GM08714 (cell line): Measurements from ENCODE around the gene SH3PXD2A.

Experiments used
- H3K4me3 ChIP-seq: fragments of 200-500 bp; sonication (Bioruptor generic); 2 replicates; pipeline ENCODE4 v1.5.1; 2014; ENCODE audit warnings: mild to moderate bottlenecking, low read length, inconsistent platforms
- ZNF274 ChIP-seq: IDR thresholded peaks from 2 replicates; pipeline ENCODE4 v1.6.1; 2012; ENCODE audit warnings: mild to moderate bottlenecking, low read depth, low read length

Gene SH3PXD2A

DNA sequence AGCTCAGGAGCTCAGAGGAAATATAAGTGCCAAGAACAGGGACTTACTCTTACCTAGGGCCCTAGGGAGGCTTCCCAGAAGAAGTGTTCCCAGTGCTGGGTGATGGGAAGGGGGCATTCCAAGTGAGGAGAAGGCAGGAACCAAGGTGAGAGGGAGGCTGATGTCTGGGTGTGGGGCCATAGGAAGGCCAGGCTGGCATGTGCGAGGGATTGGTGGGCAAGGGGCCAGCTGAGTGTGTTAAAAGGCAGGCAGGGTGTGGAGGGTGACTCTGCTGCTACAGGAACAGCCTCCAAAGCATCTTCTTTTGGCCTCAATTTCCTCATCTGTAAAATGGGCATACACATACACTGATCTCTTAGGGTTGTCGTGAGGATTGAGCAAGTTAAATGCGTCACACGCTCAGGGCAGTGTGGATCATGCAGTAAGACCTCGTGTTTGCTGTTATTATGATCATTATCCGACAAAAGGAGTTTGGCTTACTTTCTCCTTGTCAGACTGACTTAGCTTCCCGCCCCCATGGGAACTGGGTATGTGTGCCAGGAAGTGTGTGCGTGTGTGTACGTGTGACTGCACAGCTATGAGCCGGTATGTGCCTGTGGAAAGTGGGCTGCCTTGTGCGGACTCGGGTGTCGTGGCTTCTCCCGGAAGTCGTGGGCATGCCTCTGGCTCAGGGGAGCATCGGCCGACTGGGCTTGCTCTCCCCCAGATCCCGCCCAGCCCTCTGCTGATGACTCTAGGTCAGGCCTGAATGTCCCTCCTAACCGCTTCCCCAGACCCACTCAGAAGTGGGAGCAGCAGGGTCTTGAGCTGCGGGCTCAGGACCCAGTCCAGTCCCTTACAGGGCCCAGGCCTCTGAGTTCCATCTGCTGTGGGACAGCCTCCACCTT is 302.3 kb downstream of the SH3PXD2A start:
- H3K4me3 ChIP-seq, result no peak overlapping the region
- TF ChIP-seq ZNF274, result no peak

GRCh38 chr10:103551619-103552602 is 303.5 kb downstream of the SH3PXD2A start:
- TF ChIP-seq ZNF274, result no peak

DNA sequence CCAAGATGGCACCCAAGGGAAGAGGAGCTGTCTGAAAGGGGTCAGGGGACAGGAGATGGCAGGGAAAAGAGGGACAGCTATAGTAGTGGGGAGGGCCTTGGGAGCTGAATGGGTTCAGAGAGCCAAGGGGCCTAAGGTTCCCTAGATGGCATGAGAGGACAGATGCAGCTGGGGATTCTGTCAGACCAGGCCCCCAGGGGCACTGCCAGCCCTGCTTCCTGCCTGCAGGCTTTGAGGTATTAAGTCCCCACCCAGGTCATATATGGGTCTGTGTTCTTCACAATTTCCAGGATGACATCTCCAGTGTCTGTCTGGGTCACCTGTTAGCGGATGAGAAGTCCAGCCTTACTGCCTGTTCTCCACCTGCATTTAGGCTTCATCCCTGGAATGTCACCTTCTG is 305.1 kb downstream of the SH3PXD2A start:
- no peak overlapping the region for H3K4me3 ChIP-seq
- no peak for TF ChIP-seq ZNF274

More at GRCh38 chr10:103551619-103552602, 303.5 kb downstream of the SH3PXD2A start:
- H3K4me3 ChIP-seq, result no peak overlapping the region

DNA sequence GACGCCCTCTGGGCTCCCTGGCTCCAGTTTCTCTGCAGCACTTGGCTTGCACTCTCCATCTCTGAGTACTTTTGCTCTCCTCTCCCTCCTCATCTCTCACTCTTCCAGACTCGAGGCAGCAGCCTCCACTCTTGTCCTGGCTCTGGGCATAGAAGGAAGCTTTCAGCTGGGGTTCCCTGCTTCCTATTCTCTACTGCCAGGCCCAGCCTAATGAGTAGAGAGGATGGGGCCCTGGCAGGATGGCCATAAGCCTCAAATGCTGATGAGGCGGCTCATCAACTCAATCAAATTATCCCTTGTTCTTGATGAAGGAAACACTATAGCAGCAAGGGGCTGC is 306.1 kb downstream of the SH3PXD2A start:
- TF ChIP-seq ZNF274, result no peak
- no peak overlapping the region for H3K4me3 ChIP-seq

DNA sequence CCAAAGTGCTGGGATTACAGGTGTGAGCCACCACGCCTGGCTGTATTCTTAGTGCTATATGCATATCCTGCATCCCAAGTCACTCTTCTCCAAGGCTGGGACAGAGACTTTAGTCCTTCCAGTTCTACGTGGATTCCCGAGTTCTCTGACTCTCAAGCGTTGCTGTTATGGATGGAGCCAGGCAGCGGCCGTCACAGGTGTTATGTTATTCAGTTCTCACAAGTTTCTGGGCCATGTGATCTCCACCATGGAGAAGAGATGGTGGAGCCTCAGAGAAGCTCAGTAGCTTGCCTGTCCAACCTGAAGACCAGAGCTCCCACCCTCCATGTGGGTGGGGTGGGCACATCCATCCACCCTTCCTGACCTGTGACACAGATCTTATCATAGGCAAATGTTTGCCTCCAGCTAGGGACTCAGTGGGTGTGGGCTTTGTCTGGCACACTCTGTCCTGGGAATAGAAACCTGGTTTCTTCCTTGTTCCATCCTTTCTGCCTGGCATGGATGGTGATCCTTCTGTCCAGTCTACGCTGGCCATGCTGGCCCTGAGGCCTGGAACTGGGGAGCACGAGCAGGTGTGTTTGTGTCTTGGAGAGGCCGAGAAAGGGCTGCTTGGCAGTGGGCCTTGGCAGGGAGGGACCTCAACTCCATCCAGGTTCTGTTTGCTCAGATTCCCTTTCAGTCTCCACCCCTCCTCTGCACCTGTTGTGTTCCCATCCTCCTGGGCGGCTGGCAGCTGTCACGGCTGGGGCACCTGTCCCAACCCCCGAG is 306.6 kb downstream of the SH3PXD2A start:
- TF ChIP-seq ZNF274, result no peak
- no peak overlapping the region for H3K4me3 ChIP-seq

DNA sequence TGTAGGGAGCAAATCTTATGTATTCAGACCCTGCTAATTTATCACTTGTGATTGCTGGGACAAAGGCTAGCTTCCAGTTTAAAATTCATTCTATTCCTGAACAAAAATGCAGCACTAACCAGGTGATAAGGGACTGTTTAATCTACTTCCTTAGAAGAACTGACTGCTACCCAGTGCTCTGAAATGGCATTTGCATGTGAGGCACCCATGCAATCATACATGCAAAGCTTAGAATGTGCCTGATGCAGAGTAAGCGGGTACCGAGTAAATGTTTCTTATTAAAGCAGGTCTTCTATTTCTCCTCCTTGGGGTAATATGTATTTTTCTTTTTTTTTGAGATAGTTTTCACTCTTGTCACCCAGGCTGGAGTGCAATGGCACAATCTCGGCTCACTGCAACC is 307.4 kb downstream of the SH3PXD2A start:
- TF ChIP-seq ZNF274, result no peak
- H3K4me3 ChIP-seq, result no peak overlapping the region

GRCh38 chr10:103547391-103547946 is 307.9 kb downstream of the SH3PXD2A start:
- H3K4me3 ChIP-seq, result no peak overlapping the region
- no peak for TF ChIP-seq ZNF274

DNA sequence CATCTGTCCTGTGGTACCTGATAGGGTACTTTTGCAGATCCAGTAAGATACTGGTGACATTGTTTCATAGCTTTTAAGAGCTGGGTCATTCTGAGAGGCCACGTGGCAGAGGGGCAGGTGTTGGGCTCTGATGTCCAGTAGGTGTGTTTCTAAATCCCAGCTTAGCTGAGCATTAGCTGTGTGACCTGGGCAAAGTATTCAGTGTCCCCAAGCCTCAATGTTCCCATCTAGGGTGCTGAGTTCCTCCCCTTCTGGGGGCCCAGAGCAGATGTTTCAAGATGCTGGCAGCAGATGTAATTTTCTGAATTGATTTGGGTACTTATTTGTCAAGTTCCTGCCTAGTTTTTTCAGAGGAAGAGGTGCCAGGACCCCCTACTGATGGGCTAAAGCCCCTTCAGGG is 309.0 kb downstream of the SH3PXD2A start:
- TF ChIP-seq ZNF274, result no peak
- no peak overlapping the region for H3K4me3 ChIP-seq

DNA sequence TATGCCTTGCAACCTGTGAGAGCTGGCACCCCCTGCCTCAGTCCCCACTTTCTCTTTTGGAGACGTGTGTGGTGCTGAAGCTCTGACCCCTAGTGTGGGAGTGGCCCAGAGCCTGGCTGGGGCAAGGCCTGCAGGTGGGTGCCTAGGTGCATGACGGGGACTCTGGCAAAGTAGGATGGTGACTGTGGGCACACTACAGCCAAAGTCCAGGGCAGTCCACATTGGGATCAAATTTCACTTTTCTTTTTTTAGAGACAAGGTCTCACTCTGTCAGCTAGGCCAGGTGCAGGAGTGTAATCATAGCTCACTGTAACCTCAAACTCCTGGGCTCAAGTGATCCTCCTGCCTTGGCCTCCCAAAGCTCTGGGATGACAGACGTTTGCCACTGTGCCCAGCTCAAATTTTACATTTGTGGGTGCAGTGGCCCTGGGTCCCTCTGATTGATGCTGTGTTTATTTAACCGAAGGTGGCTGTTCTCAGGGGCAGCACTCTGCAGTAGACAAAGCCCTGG is 309.6 kb downstream of the SH3PXD2A start:
- H3K4me3 ChIP-seq, result no peak overlapping the region
- no peak for TF ChIP-seq ZNF274

GRCh38 chr10:103545366-103545765 is 310.0 kb downstream of the SH3PXD2A start:
- no peak for TF ChIP-seq ZNF274
- H3K4me3 ChIP-seq, result no peak overlapping the region

DNA sequence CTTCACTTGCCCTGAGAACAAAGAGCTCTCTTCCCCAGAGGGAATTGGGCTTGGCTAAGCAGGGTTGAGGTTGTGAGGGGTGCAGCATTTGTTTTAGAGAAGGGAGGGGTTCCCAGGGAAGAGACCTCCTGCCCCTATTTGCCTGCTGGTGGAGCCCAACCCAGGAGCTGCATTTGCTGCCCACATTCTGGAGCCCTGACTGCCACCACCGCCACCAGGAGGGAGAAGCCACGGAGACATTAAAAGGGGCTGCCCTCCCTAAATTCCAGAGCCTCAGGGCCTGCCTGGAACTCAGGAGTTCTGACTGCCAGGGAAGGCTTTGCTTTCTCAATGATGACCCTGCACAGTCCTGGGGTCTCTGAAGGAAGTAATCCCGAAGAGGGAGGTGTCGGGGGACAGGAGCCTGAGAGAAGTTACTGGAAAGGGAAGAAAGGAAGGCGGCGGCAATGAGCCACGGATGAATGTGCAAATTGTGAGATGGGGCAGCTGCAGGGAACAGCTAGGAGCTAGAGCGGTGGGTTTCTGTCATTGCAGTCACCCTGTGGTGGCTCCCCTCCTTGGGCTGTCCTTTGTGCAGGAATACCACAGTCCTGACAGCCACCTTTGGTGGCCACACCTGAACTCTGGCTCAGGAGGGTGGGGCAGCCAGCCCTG is 310.6 kb downstream of the SH3PXD2A start:
- no peak overlapping the region for H3K4me3 ChIP-seq
- TF ChIP-seq ZNF274, result no peak
